22Rv1 (cell line): ENCODE measurements around the gene SF3B2.

ENCODE experiments used
- ZFX ChIP-seq: fragments of 450-650 bp; IDR thresholded peaks from 2 replicates; pipeline ENCODE4 v1.6.1; 2017; ENCODE audit warnings: antibody characterized with exemption, borderline replicate concordance
- TF ChIP-seq, protein P1 (sequence below): fragments of 450-650 bp; IDR thresholded peaks from 2 replicates; pipeline ENCODE4 v1.5.1; 2017; ENCODE audit warnings: mild to moderate bottlenecking

DNA sequence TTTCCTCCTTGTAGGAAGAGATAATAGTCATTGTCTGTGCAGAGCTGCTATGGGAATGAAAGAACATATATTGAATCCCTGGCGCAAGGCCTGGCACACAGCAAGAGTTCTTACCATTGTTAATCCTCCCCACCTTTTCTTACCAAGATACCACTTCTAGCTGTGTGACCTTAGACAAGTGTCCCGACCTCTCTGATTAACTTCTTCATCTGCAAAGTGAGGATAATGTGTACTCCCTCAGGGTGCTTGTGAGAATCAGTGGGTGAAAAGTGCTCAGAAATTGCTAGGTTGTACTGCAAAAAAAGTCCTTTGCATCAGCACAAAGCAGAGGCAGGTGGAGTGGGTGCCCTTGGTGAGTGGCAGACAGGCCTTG lies 44.1 kb upstream of the SF3B2 start:
- TF ChIP-seq, protein P1, sequence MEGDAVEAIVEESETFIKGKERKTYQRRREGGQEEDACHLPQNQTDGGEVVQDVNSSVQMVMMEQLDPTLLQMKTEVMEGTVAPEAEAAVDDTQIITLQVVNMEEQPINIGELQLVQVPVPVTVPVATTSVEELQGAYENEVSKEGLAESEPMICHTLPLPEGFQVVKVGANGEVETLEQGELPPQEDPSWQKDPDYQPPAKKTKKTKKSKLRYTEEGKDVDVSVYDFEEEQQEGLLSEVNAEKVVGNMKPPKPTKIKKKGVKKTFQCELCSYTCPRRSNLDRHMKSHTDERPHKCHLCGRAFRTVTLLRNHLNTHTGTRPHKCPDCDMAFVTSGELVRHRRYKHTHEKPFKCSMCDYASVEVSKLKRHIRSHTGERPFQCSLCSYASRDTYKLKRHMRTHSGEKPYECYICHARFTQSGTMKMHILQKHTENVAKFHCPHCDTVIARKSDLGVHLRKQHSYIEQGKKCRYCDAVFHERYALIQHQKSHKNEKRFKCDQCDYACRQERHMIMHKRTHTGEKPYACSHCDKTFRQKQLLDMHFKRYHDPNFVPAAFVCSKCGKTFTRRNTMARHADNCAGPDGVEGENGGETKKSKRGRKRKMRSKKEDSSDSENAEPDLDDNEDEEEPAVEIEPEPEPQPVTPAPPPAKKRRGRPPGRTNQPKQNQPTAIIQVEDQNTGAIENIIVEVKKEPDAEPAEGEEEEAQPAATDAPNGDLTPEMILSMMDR: no peak
- TF ChIP-seq ZFX: no peak
